Measurements from ENCODE around the gene SMG1. TPM values are rescaled to one million over a fixed set of nuclear protein-coding genes. Genes with fewer than 3 reads are reported as not detected.

SMG1 gene
- total RNA-seq, 2 experiments from 2014 or later = 120 to 127 TPM

GRCh38 chr16:18855196-18855595 lies 71.0 kb downstream of the SMG1 start:
- H3K4me3 Mint-ChIP-seq = no peak overlapping the region
- POLR2A ChIA-PET = no interaction called here
- CTCF ChIA-PET = no interaction called here
- no peaks in the 10 kb centered on the region for H3K4me1 Mint-ChIP-seq (ENCODE audit: low read depth)
- Histone ChIP-seq H3K9me3 (ENCODE audit: control insufficient read depth in 1 of 2, insufficient read depth in 1 of 2, low read length in 2 of 2) (no peaks in the 10 kb centered on the region), H3K27ac (ENCODE audit: low read depth in 1 of 2, low read length in 2 of 2) (no peak overlapping the region), H3K4me1 (ENCODE audit: insufficient read depth, low read length) (no peaks in the 10 kb centered on the region), H3K4me3 (ENCODE audit: low read length) (no peak overlapping the region), H3K27me3 (ENCODE audit: control insufficient read depth in 1 of 2, insufficient read depth in 2 of 2, low read length in 2 of 2) (no peaks in the 10 kb centered on the region), H3K36me3 (ENCODE audit: insufficient read depth, low read length) (peaks cover 67% of the 10 kb centered on the region)
- intact Hi-C loops (cut with DNase I, micrococcal nuclease) = no loop called here
- peaks cover 86% of the 10 kb centered on the region for H3K36me3 Mint-ChIP-seq (ENCODE audit: low read depth)
- TF ChIP-seq CTCF (IDR thresholded peaks at IDR 0.05) = no peak
- DNase-seq (no peak), ATAC-seq (ENCODE audit: poor library complexity) (no peak)
- peak overlapping the region; percentile 45 for H3K27ac Mint-ChIP-seq
- no peaks in the 10 kb centered on the region for H3K9me3 Mint-ChIP-seq
- H3K27me3 Mint-ChIP-seq = no peaks in the 10 kb centered on the region

- Mint-ChIP-seq H3K4me1 (ENCODE audit: low read depth) (no peaks in the 10 kb centered on the region), H3K27me3 (no peaks in the 10 kb centered on the region), H3K4me3 (no peak overlapping the region), H3K9me3 (no peaks in the 10 kb centered on the region), H3K36me3 (ENCODE audit: low read depth) (peaks cover 92% of the 10 kb centered on the region), H3K27ac (no peak overlapping the region)
- no peaks in the 10 kb centered on the region for H3K9me3 ChIP-seq (ENCODE audit: control insufficient read depth in 1 of 2, insufficient read depth in 1 of 2, low read length in 2 of 2)
- DNase-seq = no peak
- ATAC-seq (ENCODE audit: poor library complexity) = no peak
- POLR2A ChIA-PET = interaction anchor here (0.7 kb wide), 1 partner anchor 52 kb away, joined by 3 read pairs; the partner anchor contains the start of gene ARL6IP1
- H3K4me1 ChIP-seq (ENCODE audit: insufficient read depth, low read length) = no peaks in the 10 kb centered on the region
- peak overlapping the region in 1 of 2 donors; percentile 20 for H3K27ac ChIP-seq (ENCODE audit: low read depth in 1 of 2, low read length in 2 of 2)
- H3K27me3 ChIP-seq (ENCODE audit: control insufficient read depth in 1 of 2, insufficient read depth in 2 of 2, low read length in 2 of 2) = no peaks in the 10 kb centered on the region
- CTCF ChIA-PET = no interaction called here
- intact Hi-C loops (cut with DNase I, micrococcal nuclease) = no loop called here
- H3K36me3 ChIP-seq (ENCODE audit: insufficient read depth, low read length) = peaks cover 81% of the 10 kb centered on the region
- TF ChIP-seq CTCF (IDR thresholded peaks at IDR 0.05) = no peak
- H3K4me3 ChIP-seq (ENCODE audit: low read length) = no peak overlapping the region
These were observed 72.5 kb downstream of the SMG1 start for GRCh38 chr16:18853694-18854093.

- H3K4me1 ChIP-seq (ENCODE audit: insufficient read depth, low read length) = no peaks in the 10 kb centered on the region
- Mint-ChIP-seq H3K9me3 (no peaks in the 10 kb centered on the region), H3K4me3 (no peak overlapping the region), H3K27me3 (no peaks in the 10 kb centered on the region), H3K4me1 (ENCODE audit: low read depth) (no peaks in the 10 kb centered on the region), H3K36me3 (ENCODE audit: low read depth) (peaks cover 94% of the 10 kb centered on the region), H3K27ac (peak overlapping the region; percentile 45)
- intact Hi-C loops (cut with DNase I, micrococcal nuclease) = no loop called here
- no peak overlapping the region for H3K27ac ChIP-seq (ENCODE audit: low read depth in 1 of 2, low read length in 2 of 2)
- peaks cover 88% of the 10 kb centered on the region for H3K36me3 ChIP-seq (ENCODE audit: insufficient read depth, low read length)
- DNase-seq (no peak), ATAC-seq (ENCODE audit: poor library complexity) (no peak)
- no peak overlapping the region for H3K4me3 ChIP-seq (ENCODE audit: low read length)
- CTCF ChIA-PET = no interaction called here
- no peaks in the 10 kb centered on the region for H3K27me3 ChIP-seq (ENCODE audit: control insufficient read depth in 1 of 2, insufficient read depth in 2 of 2, low read length in 2 of 2)
- POLR2A ChIA-PET = no interaction called here
- H3K9me3 ChIP-seq (ENCODE audit: control insufficient read depth in 1 of 2, insufficient read depth in 1 of 2, low read length in 2 of 2) = no peaks in the 10 kb centered on the region
- TF ChIP-seq CTCF (IDR thresholded peaks at IDR 0.05) = no peak
These were observed 73.6 kb downstream of the SMG1 start for GRCh38 chr16:18852647-18853046.
